Effector CD8-positive, alpha-beta T cell (primary cell): ENCODE results near the gene CDK16.

ENCODE experiments used
- DNase-seq: peaks from one replicate; lab custom pipeline; 2025; lab: John Stamatoyannopoulos, UW

CDK16 gene

GRCh38 chrX:47209508-47210238 lies 8.8 kb upstream of the CDK16 start:
- no peak for DNase-seq

GRCh38 chrX:47210661-47211425 lies 7.6 kb upstream of the CDK16 start:
- DNase-seq: no peak

GRCh38 chrX:47212381-47213293 lies 5.8 kb upstream of the CDK16 start:
- DNase-seq: no peak

- no peak for DNase-seq
Measured at GRCh38 chrX:47214435-47215077, 3.9 kb upstream of the CDK16 start.

- DNase-seq: no peak
Measured at GRCh38 chrX:47215291-47215900, 3.1 kb upstream of the CDK16 start.

- DNase-seq: no peak
Measured at GRCh38 chrX:47216393-47216925, 2.0 kb upstream of the CDK16 start.

GRCh38 chrX:47217121-47217851 lies 1.2 kb upstream of the CDK16 start:
- no peak for DNase-seq

GRCh38 chrX:47217852-47218279 lies 615 bp upstream of the CDK16 start:
- peak; percentile 98 for DNase-seq

GRCh38 chrX:47218920-47219815 lies 687 bp downstream of the CDK16 start:
- DNase-seq: peak; percentile 18

GRCh38 chrX:47221756-47222155 lies 3.3 kb downstream of the CDK16 start:
- DNase-seq: no peak

- DNase-seq: no peak
Measured at GRCh38 chrX:47222751-47223350, 4.4 kb downstream of the CDK16 start.

GRCh38 chrX:47223476-47224250 lies 5.2 kb downstream of the CDK16 start:
- DNase-seq: no peak

- DNase-seq: no peak
Measured at GRCh38 chrX:47224266-47224895, 5.9 kb downstream of the CDK16 start.

GRCh38 chrX:47224896-47225290 lies 6.4 kb downstream of the CDK16 start:
- DNase-seq: no peak

- DNase-seq: no peak
Measured at GRCh38 chrX:47226071-47226470, 7.6 kb downstream of the CDK16 start.

- DNase-seq: no peak
Measured at GRCh38 chrX:47226531-47227333, 8.3 kb downstream of the CDK16 start.

- no peak for DNase-seq
Measured at GRCh38 chrX:47227334-47227583, 8.8 kb downstream of the CDK16 start.
